Heart right ventricle (tissue), 16 donors: ENCODE results near the gene KSR2. TPM values are rescaled to one million over a fixed set of nuclear protein-coding genes. Genes with fewer than 3 reads are reported as not detected.

ENCODE experiments used
- ATAC-seq, 8 donors: fragments of 200-7000 bp; cut with Tn5 transposase; one replicate each; pipeline ENCODE4 v1.9.1; 2020; ENCODE audit warnings: mild to moderate bottlenecking in 8 of 8, moderate library complexity in 8 of 8, moderate number of reproducible peaks in 1 of 8
- DNase-seq, 2 donors: peaks; one replicate each; pipeline ENCODE4 v3.0.0-alpha.2; 2020
- H3K27ac ChIP-seq, 10 donors: fragments of 200-600 bp; sonication (generic) in 2 of 10; one replicate each; pipeline versions ENCODE4 v1.5.0 to v1.8.0; 2020 to 2022; ENCODE audit warnings: mild to moderate bottlenecking in 3 of 10
- H3K27me3 ChIP-seq, 7 donors: fragments of 200-600 bp; one replicate each; pipeline ENCODE4 v1.8.0; 2021 to 2022; ENCODE audit warnings: mild to moderate bottlenecking in 2 of 7
- H3K36me3 ChIP-seq, 9 donors: fragments of 200-600 bp; sonication (generic) in 1 of 9; one replicate each; pipeline versions ENCODE4 v1.5.0 to v1.8.0; 2020 to 2022; ENCODE audit warnings: mild to moderate bottlenecking in 2 of 9
- H3K4me1 ChIP-seq, 9 donors: fragments of 200-600 bp; sonication (generic) in 1 of 9; one replicate each; pipeline versions ENCODE4 v1.5.0 to v1.8.0; 2020 to 2022; ENCODE audit warnings: mild to moderate bottlenecking in 4 of 9
- H3K4me3 ChIP-seq, 10 donors: fragments of 200-600 bp; sonication (generic) in 2 of 10; one replicate each; pipeline versions ENCODE4 v1.5.0 to v1.8.0; 2020 to 2022; ENCODE audit warnings: mild to moderate bottlenecking in 7 of 10, moderate library complexity in 2 of 10
- H3K9me3 ChIP-seq, 11 donors: fragments of 200-600 bp in 10 of 11; sonication (generic) in 2 of 11; one replicate each; pipeline versions ENCODE4 v1.5.0 to v1.8.0; 2013 to 2022; ENCODE audit warnings: mild to moderate bottlenecking in 2 of 11, control low read depth in 1 of 11, moderate library complexity in 1 of 11
- WGBS, 2 donors: extraction: QIAGEN DNeasy Blood & Tissue Kit; methylation state at CpG; one replicate each; pipeline ENCODE4 v1.1.7; 2013; ENCODE audit warnings: inconsistent platforms in 1 of 2; 5-methylcytosine and 5-hydroxymethylcytosine counted together
- intact Hi-C, 10 donors: fragments of 100-400 bp; cut with DNase I; formaldehyde crosslinking; loops; one replicate each; pipeline versions ENCODE4 v1.11.1 to v1.14.2; 2022
- polyA plus RNA-seq, 2 donors: library from polyadenylated mRNA; stranded (reverse); fragments of 200-250 nt; gene quantifications; one replicate each; pipeline ENCODE4 v1.2.3, GENCODE V29; 2013
- total RNA-seq, 10 donors: library from RNA; stranded (reverse); fragmentation: NEBNext Ultra II Directional in 3 of 10; extraction: Animal tissue kit (Norgen Biotek cat#: 25700) in 3 of 10; gene quantifications; one replicate each; pipeline versions ENCODE4 v1.2.1 to v1.2.4, GENCODE V29; 2021 to 2023
- TF ChIP-seq, protein P1 (sequence below), 9 donors: fragments of 200-600 bp; sonication (generic) in 2 of 9; IDR thresholded peaks; one replicate each; pipeline versions ENCODE4 v1.5.0 to v1.8.0; 2021 to 2022; ENCODE audit warnings: antibody characterized with exemption in 9 of 9, mild to moderate bottlenecking in 5 of 9, moderate library complexity in 1 of 9
- donor health status: Arrhythmogenic right ventricular cardiomyopathy.
- donor health status: ischemic (EF 13 %, LVEDD 7.1; RV severe dilation, severe dysfunction).
- donor health status: healthy with polysubstance abuse.
- donor health status: DM: no; HTN: yes; CAD: no.
- donor health status: DM: no; HTN: no; CAD: no.
- donor health status: ischemic (EF 25% LVEDD 6.9; RV normal size, moderate dysfunction).
- donor health status: ischemic (EF 25% LVEDD 5.7; RV mildly dilated, moderate dysfunction).
- donor health status: healthy.
- donor health status: DM: yes; HTN: yes; CAD: no.
- donor health status: Ischemic cardiomyopathy.
- donor health status: ischemic (EF 35%, LVEDD 5.7; RV mildly dilated, moderate dysfunction).
- donor health status: nonischemic (EF 11% LVEDD 7.7; RV severe dilation, severe dysfunction).
- donor health status: DM: yes; HTN: yes; CAD: no.
- donor health status: PGD.
- donor health status: ischemic (EF 29% LVEDD 5.4; RV normal size, mild dysfunction).
- donor health status: nonischemic (EF 23%, LVEDD 6.1; RV moderate dilation, normal function).

The KSR2 gene
- total and polyA plus RNA-seq, 12 donors, result 0.02 TPM; not detected in 9

DNA sequence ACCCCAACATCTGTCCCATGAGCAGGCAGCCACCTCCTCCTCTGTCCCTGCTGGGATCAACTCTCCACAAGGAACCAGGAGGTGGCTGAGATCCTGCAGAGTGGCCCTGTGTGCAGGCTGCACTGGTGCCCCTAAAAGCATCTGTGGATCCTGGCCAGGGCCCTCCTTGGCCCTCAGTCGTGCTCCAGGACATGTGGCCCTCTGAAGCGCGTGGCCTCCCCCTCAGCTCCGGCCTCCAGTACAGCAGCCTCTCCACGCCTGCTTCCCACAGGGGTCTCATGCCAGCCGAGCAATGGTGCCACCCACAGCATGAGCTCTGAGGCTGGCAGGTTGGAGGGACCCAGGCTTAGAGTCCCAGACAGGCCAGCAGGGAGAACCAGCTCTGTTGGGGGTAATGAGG lies 530.0 kb downstream of the KSR2 start:
- peaks cover 0 to 7% (median 0%) of the 10 kb centered on the region in 7 donors for H3K27me3 ChIP-seq
- peak in 1 of 8 donors; percentile 5 for ATAC-seq
- H3K36me3 ChIP-seq, result no peaks in the 10 kb centered on the region
- no peaks in the 10 kb centered on the region for H3K9me3 ChIP-seq
- no peak overlapping the region for H3K27ac ChIP-seq
- intact Hi-C loops, result no loop called here
- no peak for DNase-seq
- peaks cover 0 to 5% (median 0%) of the 10 kb centered on the region in 9 donors for H3K4me1 ChIP-seq
- H3K4me3 ChIP-seq, result no peak overlapping the region
- 81 to 82% methylated on average over 6 of the region's 6 CpGs for WGBS, 2 donors
- TF ChIP-seq, protein P1, sequence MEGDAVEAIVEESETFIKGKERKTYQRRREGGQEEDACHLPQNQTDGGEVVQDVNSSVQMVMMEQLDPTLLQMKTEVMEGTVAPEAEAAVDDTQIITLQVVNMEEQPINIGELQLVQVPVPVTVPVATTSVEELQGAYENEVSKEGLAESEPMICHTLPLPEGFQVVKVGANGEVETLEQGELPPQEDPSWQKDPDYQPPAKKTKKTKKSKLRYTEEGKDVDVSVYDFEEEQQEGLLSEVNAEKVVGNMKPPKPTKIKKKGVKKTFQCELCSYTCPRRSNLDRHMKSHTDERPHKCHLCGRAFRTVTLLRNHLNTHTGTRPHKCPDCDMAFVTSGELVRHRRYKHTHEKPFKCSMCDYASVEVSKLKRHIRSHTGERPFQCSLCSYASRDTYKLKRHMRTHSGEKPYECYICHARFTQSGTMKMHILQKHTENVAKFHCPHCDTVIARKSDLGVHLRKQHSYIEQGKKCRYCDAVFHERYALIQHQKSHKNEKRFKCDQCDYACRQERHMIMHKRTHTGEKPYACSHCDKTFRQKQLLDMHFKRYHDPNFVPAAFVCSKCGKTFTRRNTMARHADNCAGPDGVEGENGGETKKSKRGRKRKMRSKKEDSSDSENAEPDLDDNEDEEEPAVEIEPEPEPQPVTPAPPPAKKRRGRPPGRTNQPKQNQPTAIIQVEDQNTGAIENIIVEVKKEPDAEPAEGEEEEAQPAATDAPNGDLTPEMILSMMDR (IDR thresholded peaks at IDR 0.05), result no peak

DNA sequence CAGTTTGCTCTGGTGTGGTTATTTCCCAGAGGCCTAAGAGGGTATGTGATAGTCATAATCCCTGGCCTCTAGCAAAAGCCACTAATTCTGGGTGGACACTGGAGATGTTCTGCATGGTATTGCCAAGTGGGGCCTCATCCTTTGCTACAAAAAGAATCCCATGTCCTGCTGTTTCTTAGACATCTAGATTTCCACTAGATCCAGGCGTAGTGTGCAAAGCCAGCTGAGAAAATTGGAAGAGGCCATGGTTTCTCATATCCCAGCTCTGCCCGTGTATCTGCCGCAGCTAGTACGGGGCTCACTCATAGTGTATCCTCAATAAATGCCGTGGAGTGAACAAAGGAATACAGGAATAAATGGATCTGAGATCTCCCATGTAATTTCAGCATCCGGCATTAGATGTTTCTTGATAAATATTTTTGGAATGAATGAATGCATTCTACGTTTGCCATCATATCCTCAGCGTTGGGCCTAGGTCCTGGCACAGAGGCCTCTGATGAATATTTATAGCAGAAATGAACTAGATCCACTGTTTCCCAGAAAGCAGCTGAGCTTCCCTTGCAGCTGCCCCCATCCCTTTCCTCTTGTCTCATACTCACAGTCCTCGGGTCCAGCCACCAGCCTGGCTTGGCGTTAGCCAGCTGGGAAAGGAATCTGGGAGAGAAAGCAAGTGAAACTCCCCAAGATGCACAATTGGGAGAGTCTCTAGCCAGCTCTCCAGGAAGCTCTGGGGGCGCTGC lies 531.1 kb downstream of the KSR2 start:
- intact Hi-C loops, result no loop called here
- H3K27me3 ChIP-seq, result peaks cover 0 to 7% (median 0%) of the 10 kb centered on the region in 7 donors
- DNase-seq, result no peak

DNA sequence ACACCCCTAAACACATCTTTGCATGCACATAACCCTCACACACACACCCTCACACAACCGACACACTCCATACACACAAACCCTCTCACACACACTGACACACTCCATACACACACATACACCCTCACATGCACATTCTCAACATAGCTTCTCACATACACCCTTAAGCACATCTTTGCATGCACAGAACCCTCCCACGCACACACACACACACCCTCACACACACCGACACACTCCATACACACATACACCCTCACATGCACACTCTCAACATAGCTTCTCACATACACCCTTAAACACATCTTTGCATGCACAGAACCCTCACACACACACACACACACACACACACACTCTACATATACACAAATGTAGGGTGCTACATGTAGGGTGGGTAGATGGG lies 534.9 kb downstream of the KSR2 start:
- Histone ChIP-seq H3K4me1 (no peaks in the 10 kb centered on the region), H3K36me3 (no peaks in the 10 kb centered on the region), H3K9me3 (no peaks in the 10 kb centered on the region), H3K27ac (no peak overlapping the region), H3K4me3 (no peak overlapping the region), H3K27me3 (no peaks in the 10 kb centered on the region)
- DNase-seq, result no peak
- ATAC-seq, result no peak
- 89 to 91% methylated on average over 3 of the region's 3 CpGs for WGBS, 2 donors
- TF ChIP-seq, protein P1 (IDR thresholded peaks at IDR 0.05), result no peak
- intact Hi-C loops, result no loop called here

More for the DNA sequence above, 531.1 kb downstream of the KSR2 start:
- TF ChIP-seq, protein P1 (IDR thresholded peaks at IDR 0.05), result no peak
- no peaks in the 10 kb centered on the region for H3K9me3 ChIP-seq
- H3K4me3 ChIP-seq, result no peak overlapping the region
- WGBS, 2 donors, result 68 to 69% methylated on average over 11 of the region's 11 CpGs
- no peak for ATAC-seq
- H3K27ac ChIP-seq, result no peak overlapping the region
- peaks cover 0 to 5% (median 0%) of the 10 kb centered on the region in 9 donors for H3K4me1 ChIP-seq
- no peaks in the 10 kb centered on the region for H3K36me3 ChIP-seq

DNA sequence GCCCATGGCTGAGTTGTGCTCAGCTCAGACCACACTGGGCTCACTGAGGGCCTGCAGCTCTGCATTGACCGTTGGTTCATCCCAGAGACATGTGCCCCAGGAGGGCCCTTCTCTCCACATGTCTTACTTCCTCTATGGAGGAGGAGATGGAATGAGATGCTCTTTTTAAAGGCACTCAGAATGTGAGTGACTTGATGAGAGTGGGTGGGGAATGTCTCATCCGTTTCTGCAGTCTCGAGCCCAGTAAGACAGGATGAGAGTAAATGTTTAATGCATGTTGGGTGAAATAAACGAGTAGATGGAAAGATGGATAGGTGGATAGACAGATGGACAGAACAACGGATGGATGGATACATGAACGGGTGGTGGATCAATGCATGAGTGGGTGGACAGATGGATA lies 538.5 kb downstream of the KSR2 start:
- Histone ChIP-seq H3K4me3 (no peak overlapping the region), H3K9me3 (peaks cover 0 to 7% (median 0%) of the 10 kb centered on the region in 11 donors), H3K4me1 (no peaks in the 10 kb centered on the region), H3K36me3 (no peaks in the 10 kb centered on the region), H3K27me3 (no peaks in the 10 kb centered on the region), H3K27ac (no peak overlapping the region)
- ATAC-seq, result no peak
- no peak for DNase-seq
- intact Hi-C loops, result no loop called here
- TF ChIP-seq, protein P1 (IDR thresholded peaks at IDR 0.05), result no peak
- 69% methylated on average over 6 of the region's 6 CpGs for WGBS, 2 donors
